Renal cortex interstitium (tissue), 15 donors: Measurements from ENCODE around the gene MAGED1. TPM values are rescaled to one million over a fixed set of nuclear protein-coding genes. Genes with fewer than 3 reads are reported as not detected.
A peak's percentile ranks its signal among the peaks of the same experiment; 100 is the strongest.

ENCODE experiments used
- DNase-seq, 11 donors: peaks; one replicate each; pipeline ENCODE4 v3.0.0-alpha.2; 2013; ENCODE audit warnings: low read depth in 9 of 11, low spot score in 4 of 11; ENCODE audit errors: extremely low read depth in 1 of 11
- long read RNA-seq, 16 experiments: transcript quantifications; one replicate each; lab custom pipeline, GENCODE V29; 2026
- polyA plus RNA-seq, 3 donors: library from polyadenylated mRNA; unstranded; fragments of 120-200 nt; gene quantifications; one replicate each; pipeline ENCODE4 v1.2.1, GENCODE V29; 2013; ENCODE audit not compliant: insufficient read length in 3 of 3

Gene MAGED1, protein sequence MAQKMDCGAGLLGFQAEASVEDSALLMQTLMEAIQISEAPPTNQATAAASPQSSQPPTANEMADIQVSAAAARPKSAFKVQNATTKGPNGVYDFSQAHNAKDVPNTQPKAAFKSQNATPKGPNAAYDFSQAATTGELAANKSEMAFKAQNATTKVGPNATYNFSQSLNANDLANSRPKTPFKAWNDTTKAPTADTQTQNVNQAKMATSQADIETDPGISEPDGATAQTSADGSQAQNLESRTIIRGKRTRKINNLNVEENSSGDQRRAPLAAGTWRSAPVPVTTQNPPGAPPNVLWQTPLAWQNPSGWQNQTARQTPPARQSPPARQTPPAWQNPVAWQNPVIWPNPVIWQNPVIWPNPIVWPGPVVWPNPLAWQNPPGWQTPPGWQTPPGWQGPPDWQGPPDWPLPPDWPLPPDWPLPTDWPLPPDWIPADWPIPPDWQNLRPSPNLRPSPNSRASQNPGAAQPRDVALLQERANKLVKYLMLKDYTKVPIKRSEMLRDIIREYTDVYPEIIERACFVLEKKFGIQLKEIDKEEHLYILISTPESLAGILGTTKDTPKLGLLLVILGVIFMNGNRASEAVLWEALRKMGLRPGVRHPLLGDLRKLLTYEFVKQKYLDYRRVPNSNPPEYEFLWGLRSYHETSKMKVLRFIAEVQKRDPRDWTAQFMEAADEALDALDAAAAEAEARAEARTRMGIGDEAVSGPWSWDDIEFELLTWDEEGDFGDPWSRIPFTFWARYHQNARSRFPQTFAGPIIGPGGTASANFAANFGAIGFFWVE
- 100 to 1,000 TPM; 307 to 334 (median 334) TPM for polyA plus RNA-seq
- long read RNA-seq, donor 1, transcript MAGED1-201 (13 exons, 2,747 nt), result major isoform, 23 of 273 reads
- long read RNA-seq, donor 1, partial matches to known transcripts, result 248 of 273 reads
- long read RNA-seq, donor 1, other reads (novel, unspliced or antisense), result 0 of 273 reads
- long read RNA-seq, donor 2, transcript MAGED1-201 (13 exons, 2,747 nt), result major isoform, 20 of 247 reads
- long read RNA-seq, donor 2, partial matches to known transcripts, result 224 of 247 reads
- long read RNA-seq, donor 2, other reads (novel, unspliced or antisense), result 0 of 247 reads
- long read RNA-seq, donor 3, transcript MAGED1-201 (13 exons, 2,747 nt), result major isoform, 62 of 397 reads
- long read RNA-seq, donor 3, transcript MAGED1-204 (13 exons, 2,701 nt), result minor isoform, 14 of 397 reads
- long read RNA-seq, donor 3, partial matches to known transcripts, result 319 of 397 reads
- long read RNA-seq, donor 3, other reads (novel, unspliced or antisense), result 0 of 397 reads
- long read RNA-seq, donor 4, transcript MAGED1-201 (13 exons, 2,747 nt), result major isoform, 44 of 195 reads
- long read RNA-seq, donor 4, partial matches to known transcripts, result 145 of 195 reads
- long read RNA-seq, donor 4, other reads (novel, unspliced or antisense), result 0 of 195 reads
- long read RNA-seq, donor 5, transcript MAGED1-204 (13 exons, 2,701 nt), result minor isoform, 5 of 386 reads
- long read RNA-seq, donor 5, transcript MAGED1-201 (13 exons, 2,747 nt), result major isoform, 74 of 386 reads
- long read RNA-seq, donor 5, partial matches to known transcripts, result 304 of 386 reads
- long read RNA-seq, donor 5, other reads (novel, unspliced or antisense), result 0 of 386 reads
- long read RNA-seq, donor 6, transcript MAGED1-201 (13 exons, 2,747 nt), result major isoform, 30 of 313 reads
- long read RNA-seq, donor 6, partial matches to known transcripts, result 275 of 313 reads
- long read RNA-seq, donor 6, other reads (novel, unspliced or antisense), result 0 of 313 reads
- long read RNA-seq, donor 7, transcript MAGED1-204 (13 exons, 2,701 nt), result minor isoform, 6 of 322 reads
- long read RNA-seq, donor 7, transcript MAGED1-201 (13 exons, 2,747 nt), result major isoform, 34 of 322 reads
- long read RNA-seq, donor 7, partial matches to known transcripts, result 279 of 322 reads
- long read RNA-seq, donor 7, other reads (novel, unspliced or antisense), result 0 of 322 reads
- long read RNA-seq, donor 8, transcript MAGED1-204 (13 exons, 2,701 nt), result minor isoform, 9 of 471 reads
- long read RNA-seq, donor 8, transcript MAGED1-201 (13 exons, 2,747 nt), result major isoform, 56 of 471 reads
- long read RNA-seq, donor 8, partial matches to known transcripts, result 401 of 471 reads
- long read RNA-seq, donor 8, other reads (novel, unspliced or antisense), result 0 of 471 reads
- long read RNA-seq, donor 9, transcript MAGED1-201 (13 exons, 2,747 nt), result major isoform, 22 of 208 reads
- long read RNA-seq, donor 9, partial matches to known transcripts, result 179 of 208 reads
- long read RNA-seq, donor 9, other reads (novel, unspliced or antisense), result 0 of 208 reads
- long read RNA-seq, donor 10, transcript MAGED1-201 (13 exons, 2,747 nt), result major isoform, 36 of 334 reads
- long read RNA-seq, donor 10, transcript MAGED1-204 (13 exons, 2,701 nt), result minor isoform, 5 of 334 reads
- long read RNA-seq, donor 10, partial matches to known transcripts, result 291 of 334 reads
- long read RNA-seq, donor 10, other reads (novel, unspliced or antisense), result 0 of 334 reads
- long read RNA-seq, donor 11, transcript MAGED1-201 (13 exons, 2,747 nt), result major isoform, 26 of 154 reads
- long read RNA-seq, donor 11, partial matches to known transcripts, result 122 of 154 reads
- long read RNA-seq, donor 11, other reads (novel, unspliced or antisense), result 0 of 154 reads
- long read RNA-seq, donor 12, transcript MAGED1-201 (13 exons, 2,747 nt), result major isoform, 13 of 101 reads
- long read RNA-seq, donor 12, transcript MAGED1-204 (13 exons, 2,701 nt), result minor isoform, 5 of 101 reads
- long read RNA-seq, donor 12, partial matches to known transcripts, result 83 of 101 reads
- long read RNA-seq, donor 12, other reads (novel, unspliced or antisense), result 0 of 101 reads
- long read RNA-seq, donor 13, transcript MAGED1-201 (13 exons, 2,747 nt), result major isoform, 51 of 498 reads
- long read RNA-seq, donor 13, transcript MAGED1-204 (13 exons, 2,701 nt), result minor isoform, 8 of 498 reads
- long read RNA-seq, donor 13, partial matches to known transcripts, result 435 of 498 reads
- long read RNA-seq, donor 13, other reads (novel, unspliced or antisense), result 0 of 498 reads
- long read RNA-seq, donor 14, transcript MAGED1-201 (13 exons, 2,747 nt), result major isoform, 25 of 141 reads
- long read RNA-seq, donor 14, partial matches to known transcripts, result 113 of 141 reads
- long read RNA-seq, donor 14, other reads (novel, unspliced or antisense), result 0 of 141 reads
- long read RNA-seq, donor 15, transcript MAGED1-201 (13 exons, 2,747 nt), result major isoform, 15 of 165 reads
- long read RNA-seq, donor 15, partial matches to known transcripts, result 148 of 165 reads
- long read RNA-seq, donor 15, other reads (novel, unspliced or antisense), result 0 of 165 reads
- long read RNA-seq, donor 16, transcript MAGED1-204 (13 exons, 2,701 nt), result minor isoform, 10 of 547 reads
- long read RNA-seq, donor 16, transcript MAGED1-201 (13 exons, 2,747 nt), result major isoform, 103 of 547 reads
- long read RNA-seq, donor 16, partial matches to known transcripts, result 431 of 547 reads
- long read RNA-seq, donor 16, other reads (novel, unspliced or antisense), result 0 of 547 reads

- DNase-seq, result peak; percentile 80 to 94 (median 89)
Observed at GRCh38 chrX:51892921-51893745, at the start of gene MAGED1. MAGED1 (plus strand) TSS chrX:51893623; CDS start chrX:51894305, 682 bp downstream.

DNA sequence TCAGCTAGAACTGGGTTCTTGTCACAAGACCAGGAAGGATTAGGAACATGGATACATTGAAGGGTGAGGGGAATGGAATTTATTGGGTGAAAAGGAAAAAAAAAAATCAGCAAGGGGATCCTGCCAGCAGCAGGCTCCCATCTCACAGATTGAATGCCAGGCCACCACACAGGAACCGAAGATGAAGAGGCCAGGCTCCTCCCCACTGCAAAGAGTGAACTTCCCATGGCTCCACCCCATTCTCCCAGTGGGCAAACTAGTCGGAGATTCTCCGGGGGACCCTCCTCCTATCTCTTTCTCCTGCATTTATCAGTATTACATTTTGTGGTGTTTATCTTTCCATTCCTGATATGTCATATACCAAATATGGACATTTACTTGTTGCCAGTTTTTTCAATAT lies 46.0 kb upstream of the MAGED1 start:
- DNase-seq, result no peak

DNA sequence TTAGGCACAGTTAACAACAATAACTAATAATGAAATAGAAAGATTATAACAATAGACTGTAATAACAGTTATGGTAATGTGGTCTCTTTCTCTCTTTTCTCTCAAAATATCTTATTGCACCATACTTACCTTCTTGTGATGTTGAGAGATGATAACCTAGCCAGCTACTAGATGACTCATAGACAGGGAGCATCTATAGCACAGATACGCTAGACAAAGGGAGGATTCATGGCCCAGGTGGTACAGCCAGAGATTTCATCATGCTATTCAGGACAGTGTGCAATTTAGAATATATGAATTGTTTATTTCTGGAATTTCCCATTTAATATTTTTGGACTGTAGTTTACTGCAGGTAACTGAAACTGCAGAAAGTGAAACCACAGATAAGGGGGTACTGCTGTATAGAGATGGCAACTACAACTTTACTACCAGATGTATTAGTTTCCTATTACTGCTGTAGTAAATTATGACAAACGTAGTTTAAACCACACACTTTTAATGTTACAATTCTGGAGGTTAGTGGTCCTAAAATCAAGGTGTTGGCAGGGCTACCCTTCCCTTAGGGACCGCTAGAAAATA lies 41.8 kb upstream of the MAGED1 start:
- DNase-seq, result no peak

GRCh38 chrX:51852096-51852495 lies 41.3 kb upstream of the MAGED1 start:
- DNase-seq, result no peak

GRCh38 chrX:51852621-51853020 lies 40.8 kb upstream of the MAGED1 start:
- DNase-seq, result no peak

GRCh38 chrX:51853251-51853650 lies 40.2 kb upstream of the MAGED1 start:
- DNase-seq, result no peak

DNA sequence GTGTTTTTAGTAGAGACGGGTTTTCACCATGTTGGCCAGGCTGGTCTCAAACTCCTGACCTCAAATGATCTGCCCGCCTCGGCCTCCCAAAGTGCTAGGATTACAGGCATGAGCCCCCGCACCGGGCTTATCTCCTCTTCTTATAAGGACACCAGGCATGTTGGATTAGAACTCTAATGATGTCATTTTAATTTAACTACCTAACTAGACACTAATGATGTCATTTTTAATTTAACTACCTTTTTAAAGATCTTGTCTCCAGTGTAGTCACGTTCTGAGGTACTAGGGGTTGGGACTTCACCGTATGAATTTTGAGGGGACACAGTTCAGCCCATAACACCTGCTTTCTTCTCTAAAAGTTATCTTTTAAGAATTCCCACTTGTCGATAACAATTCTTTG lies 37.7 kb upstream of the MAGED1 start:
- no peak for DNase-seq

GRCh38 chrX:51857159-51857733 lies 36.2 kb upstream of the MAGED1 start:
- DNase-seq, result no peak

GRCh38 chrX:51860679-51861078 lies 32.7 kb upstream of the MAGED1 start:
- peak in 7 of 11 donors; percentile 2 to 17 (median 7) for DNase-seq

DNA sequence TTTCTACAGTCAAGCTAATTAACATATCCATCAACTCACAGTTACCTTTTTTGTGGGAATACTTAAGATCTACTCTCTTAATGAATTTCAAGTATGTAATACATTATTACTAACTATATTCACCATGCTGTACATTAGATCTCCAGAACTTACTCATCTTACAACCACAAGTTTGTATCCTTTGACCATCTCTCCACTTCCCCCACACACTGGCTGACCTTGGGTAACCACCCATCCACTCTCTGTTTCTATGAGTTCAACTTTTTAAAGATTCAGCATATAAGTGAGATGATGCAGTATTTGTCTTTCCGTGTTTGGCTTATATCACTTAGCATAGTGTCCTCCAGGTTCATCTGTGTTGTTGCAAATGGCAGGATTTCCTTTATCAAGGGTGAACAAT lies 30.5 kb upstream of the MAGED1 start:
- no peak for DNase-seq

DNA sequence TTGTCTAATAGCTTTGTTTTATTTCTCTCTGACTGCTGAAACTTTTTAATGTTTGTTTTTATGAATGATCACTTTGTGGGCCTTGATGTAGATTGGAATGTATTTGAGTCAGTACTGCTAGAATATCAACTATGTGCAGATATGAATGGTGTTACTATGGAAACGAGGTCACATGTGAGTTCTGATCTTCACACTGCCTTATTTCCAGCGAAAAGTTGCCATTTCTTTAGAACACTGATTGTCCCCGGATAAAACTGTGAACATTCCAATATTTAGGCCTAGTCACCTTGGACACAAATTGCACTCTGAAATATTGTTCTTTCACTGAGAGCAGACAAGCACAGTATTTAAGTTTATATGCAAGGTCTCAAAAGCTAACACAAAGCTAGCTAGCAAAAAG lies 27.2 kb upstream of the MAGED1 start:
- no peak for DNase-seq

GRCh38 chrX:51867626-51868025 lies 25.8 kb upstream of the MAGED1 start:
- DNase-seq, result no peak

DNA sequence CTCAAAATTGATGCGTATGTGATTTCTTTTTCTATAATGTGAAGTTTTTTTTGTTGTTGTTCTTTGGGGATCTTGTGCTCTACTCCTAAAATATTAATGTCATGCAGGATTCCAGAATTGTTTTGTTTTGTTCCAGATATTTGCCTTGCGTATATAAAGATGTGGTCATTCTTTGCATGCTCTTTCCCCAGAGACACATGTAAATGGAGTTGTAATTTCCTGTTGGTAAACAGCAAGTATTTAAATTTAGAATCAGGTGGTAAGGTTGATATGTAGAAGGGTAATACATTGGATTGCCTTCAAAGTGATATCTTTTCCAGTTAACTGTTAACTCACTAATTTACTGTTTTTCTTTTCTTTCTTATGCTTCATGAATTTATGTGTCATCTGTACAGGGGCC lies 23.1 kb upstream of the MAGED1 start:
- no peak for DNase-seq
